H1 (cell line): Measurements from ENCODE around the gene ARHGAP42. TPM values are rescaled to one million over a fixed set of nuclear protein-coding genes. Genes with fewer than 3 reads are reported as not detected.
"Not testable (repeated sequence)": the region's sequence is repeated elsewhere in the genome, so short reads cannot be mapped to it uniquely, and the experiment has no call there.

Source experiments
- CTCF ChIA-PET: fragments of 300-600 bp; sonication (Branson Sonifier 250); formaldehyde crosslinking; loops from one replicate; lab custom pipeline; 2021; ENCODE audit not compliant: partially characterized antibody; lab: Charles Lee
- POLR2A ChIA-PET: fragments of 300-600 bp; sonication (Branson Sonifier 250); formaldehyde crosslinking; loops from one replicate; lab custom pipeline; 2021; ENCODE audit warnings: inconsistent platforms; ENCODE audit not compliant: partially characterized antibody; lab: Charles Lee
- DNase-seq, 2 experiments: peaks; one replicate each; pipeline versions ENCODE4 v3.0.0 to v3.0.0-alpha.2; 2010 to 2022; ENCODE audit warnings: low spot score in 2 of 2, low read depth in 1 of 2, mixed read lengths in 1 of 2
- FAIRE-seq: peaks from 2 replicates; lab custom pipeline; 2011; peaks lifted over from hg19 to GRCh38; lab: Jason Lieb, UNC
- H2AFZ ChIP-seq: 2 replicates; pipeline ENCODE4 v1.8.1; 2012; ENCODE audit warnings: low read length, inconsistent platforms
- H2AK5ac ChIP-seq: 2 replicates; pipeline ENCODE4 v1.6.1; 2013; ENCODE audit warnings: low read depth, low read length
- H2BK120ac ChIP-seq: replicated peaks from 2 replicates; pipeline ENCODE3; 2013; ENCODE audit warnings: low read depth, low read length, inconsistent platforms
- H2BK12ac ChIP-seq: 2 replicates; pipeline ENCODE4 v1.6.1; 2013; ENCODE audit warnings: low read depth, low read length
- H2BK15ac ChIP-seq: 2 replicates; pipeline ENCODE4 v1.6.1; 2013; ENCODE audit warnings: low read length
- H2BK20ac ChIP-seq: 2 replicates; pipeline ENCODE4 v1.6.1; 2013; ENCODE audit warnings: low read length
- H2BK5ac ChIP-seq: 2 replicates; pipeline ENCODE4 v1.6.1; 2013; ENCODE audit warnings: low read depth, low read length
- H3K14ac ChIP-seq: 2 replicates; pipeline ENCODE4 v1.6.1; 2013; ENCODE audit warnings: inconsistent platforms; ENCODE audit not compliant: insufficient read length
- H3K18ac ChIP-seq: 2 replicates; pipeline ENCODE4 v1.6.1; 2013; ENCODE audit warnings: low read length; ENCODE audit errors: extremely low read depth
- H3K23ac ChIP-seq: 2 replicates; pipeline ENCODE4 v1.6.1; 2013; ENCODE audit warnings: inconsistent platforms; ENCODE audit not compliant: insufficient read length
- H3K23me2 ChIP-seq: 2 replicates; pipeline ENCODE4 v1.6.1; 2013; ENCODE audit warnings: low read depth, low read length
- H3K27ac ChIP-seq: 2 replicates; pipeline ENCODE4 v1.6.1; 2011; ENCODE audit warnings: low read depth, low read length, inconsistent platforms
- H3K27me3 ChIP-seq, 4 experiments: replicated peaks in 1 of 4; 1 replicate in 1 of 4; 2 replicates in 3 of 4; pipeline versions ENCODE4 v1.6.1 to v1.8.1; 2011 to 2013; ENCODE audit warnings: low read length in 3 of 4, mild to moderate bottlenecking in 3 of 4, inconsistent platforms in 2 of 4, mixed read lengths in 2 of 4, moderate library complexity in 1 of 4; ENCODE audit not compliant: control insufficient read depth in 3 of 4, insufficient read depth in 3 of 4; ENCODE audit errors: extremely low read depth in 1 of 4
- H3K36me3 ChIP-seq, 4 experiments: 2 replicates each; pipeline versions ENCODE4 v1.6.1 to v1.8.1; 2011 to 2013; ENCODE audit warnings: mild to moderate bottlenecking in 4 of 4, low read length in 3 of 4, moderate library complexity in 2 of 4, control low read depth in 1 of 4, inconsistent platforms in 1 of 4; ENCODE audit not compliant: insufficient read depth in 4 of 4, control insufficient read depth in 2 of 4
- H3K4ac ChIP-seq: replicated peaks from 2 replicates; pipeline ENCODE3; 2013; ENCODE audit warnings: low read length, low read depth, mixed read lengths, inconsistent platforms; ENCODE audit not compliant: insufficient read length
- H3K4me1 ChIP-seq, 4 experiments: replicated peaks in 1 of 4; 1 replicate in 1 of 4; 2 replicates in 3 of 4; pipeline versions ENCODE4 v1.6.1 to v1.8.1; 2011 to 2013; ENCODE audit warnings: low read length in 3 of 4, inconsistent platforms in 2 of 4, mixed read lengths in 1 of 4; ENCODE audit not compliant: insufficient read depth in 4 of 4, control insufficient read depth in 3 of 4
- H3K4me2 ChIP-seq, 2 experiments: 2 replicates each; pipeline versions ENCODE4 v1.6.1 to v1.8.1; 2011 to 2013; ENCODE audit warnings: low read depth in 2 of 2, low read length in 2 of 2, control low read depth in 1 of 2, inconsistent platforms in 1 of 2, mild to moderate bottlenecking in 1 of 2; ENCODE audit not compliant: insufficient read depth in 1 of 2
- H3K4me3 ChIP-seq, 4 experiments: fragments of 200-600, 300-600 bp in 1 of 4; sonication (generic), shearing (Covaris generic), sonication (Bioruptor Twin) in 1 of 4; 2 replicates each; pipeline versions ENCODE4 v1.5.1 to v1.8.1; 2011 to 2016; ENCODE audit warnings: low read length in 4 of 4, low read depth in 3 of 4, control low read depth in 2 of 4, inconsistent platforms in 2 of 4, mild to moderate bottlenecking in 2 of 4, mixed read lengths in 1 of 4, moderate library complexity in 1 of 4; ENCODE audit not compliant: insufficient read depth in 2 of 4; ENCODE audit errors: extremely low read depth in 1 of 4
- H3K56ac ChIP-seq: replicated peaks from 2 replicates; pipeline ENCODE3; 2013; ENCODE audit warnings: low read depth, mild to moderate bottlenecking, mixed read lengths, low read length, inconsistent platforms; ENCODE audit not compliant: insufficient read length
- H3K79me1 ChIP-seq: 2 replicates; pipeline ENCODE4 v1.6.1; 2013; ENCODE audit warnings: low read depth, low read length, control low read depth
- H3K79me2 ChIP-seq, 2 experiments: 2 replicates each; pipeline versions ENCODE4 v1.6.1 to v1.8.1; 2012 to 2013; ENCODE audit warnings: low read length in 2 of 2, mild to moderate bottlenecking in 2 of 2, inconsistent platforms in 1 of 2; ENCODE audit not compliant: insufficient read depth in 2 of 2, control insufficient read depth in 1 of 2
- H3K9ac ChIP-seq, 4 experiments: replicated peaks in 1 of 4; 1 replicate in 1 of 4; 2 replicates in 3 of 4; pipeline versions ENCODE4 v1.6.1 to v1.8.1; 2011 to 2013; ENCODE audit warnings: low read depth in 3 of 4, low read length in 3 of 4, control low read depth in 2 of 4, mild to moderate bottlenecking in 2 of 4, moderate library complexity in 2 of 4, inconsistent platforms in 1 of 4; ENCODE audit errors: extremely low read depth in 1 of 4
- H3K9me3 ChIP-seq, 2 experiments: 2 replicates each; pipeline versions ENCODE4 v1.6.1 to v1.8.1; 2012 to 2013; ENCODE audit warnings: mild to moderate bottlenecking in 2 of 2, moderate library complexity in 2 of 2, control low read depth in 1 of 2, inconsistent platforms in 1 of 2, low read depth in 1 of 2, low read length in 1 of 2, mixed read lengths in 1 of 2; ENCODE audit not compliant: insufficient read depth in 2 of 2
- H4K20me1 ChIP-seq, 2 experiments: replicated peaks in 1 of 2; 2 replicates each; pipeline versions ENCODE3 to v1.8.1; 2011 to 2013; ENCODE audit warnings: inconsistent platforms in 2 of 2, low read length in 2 of 2, mild to moderate bottlenecking in 1 of 2; ENCODE audit not compliant: insufficient read depth in 2 of 2, control insufficient read depth in 1 of 2
- H4K5ac ChIP-seq: 2 replicates; pipeline ENCODE4 v1.6.1; 2013; ENCODE audit warnings: low read length, low read depth, mixed read lengths, inconsistent platforms; ENCODE audit not compliant: insufficient read length
- H4K8ac ChIP-seq: 2 replicates; pipeline ENCODE4 v1.8.0; 2013; ENCODE audit warnings: mild to moderate bottlenecking, moderate library complexity, low read length, inconsistent platforms; ENCODE audit not compliant: insufficient read depth; ENCODE audit errors: extremely low read depth
- H4K91ac ChIP-seq: replicated peaks from 2 replicates; pipeline ENCODE3; 2013; ENCODE audit warnings: low read length, mixed read lengths, inconsistent platforms; ENCODE audit not compliant: insufficient read length
- RAD21 ChIP-seq, 2 experiments: IDR thresholded peaks in 1 of 2; conservative IDR thresholded peaks in 1 of 2; 2 replicates each; pipeline ENCODE4 v1.6.1; 2011; ENCODE audit warnings: low read depth in 2 of 2, low read length in 2 of 2, improper control_type of control experiment in 1 of 2, inconsistent platforms in 1 of 2, mild to moderate bottlenecking in 1 of 2, moderate library complexity in 1 of 2
- WGBS, 2 experiments: shearing (Covaris generic) in 1 of 2; methylation state at CpG; one replicate each; pipeline versions ENCODE4 v1.1.6 to v1.1.7; 2013 to 2015; ENCODE audit warnings: low lambda C conversion rate in 2 of 2, mixed read lengths in 2 of 2, inconsistent platforms in 1 of 2, low coverage in 1 of 2, missing lambda C conversion rate in 1 of 2; ENCODE audit not compliant: insufficient replicate concordance in 2 of 2, insufficient coverage in 1 of 2, insufficient read length in 1 of 2; ENCODE audit errors: extremely low coverage in 1 of 2, missing lambda C conversion rate in 1 of 2; 5-methylcytosine and 5-hydroxymethylcytosine counted together
- polyA plus RNA-seq, 7 experiments: library from polyadenylated mRNA; depleted of rRNA in 3 of 7; stranded (reverse) in 5 of 7; unstranded in 2 of 7; fragments of >200 nt in 5 of 7; fragments of 200-250 nt in 2 of 7; gene quantifications; 1 replicate in 5 of 7; 2 replicates in 1 of 7; 4 replicates in 1 of 7; pipeline versions ENCODE4 v1.2.1 to v1.2.3, GENCODE V29; 2011 to 2013; ENCODE audit warnings: missing spikeins in 2 of 7, mixed read lengths in 2 of 7
- total RNA-seq: library from RNA; stranded (reverse); fragmentation: NEBNext Ultra II Directional; extraction: Animal tissue kit (Norgen Biotek cat#: 25700); gene quantifications from 2 replicates; pipeline ENCODE4 v1.2.1, GENCODE V29; 2021
- TF ChIP-seq, protein P1 (sequence below), 3 experiments: IDR thresholded peaks; 1 replicate in 2 of 3; 2 replicates in 1 of 3; pipeline versions ENCODE4 v1.5.1 to v1.6.1; 2011; ENCODE audit warnings: low read length in 3 of 3, mild to moderate bottlenecking in 3 of 3, inconsistent platforms in 2 of 3, low read depth in 1 of 3, moderate library complexity in 1 of 3; ENCODE audit not compliant: insufficient read depth in 1 of 3; ENCODE audit errors: control extremely low read depth in 1 of 3

Gene ARHGAP42
- total and polyA plus RNA-seq, 2 of the 8 experiments (the other 6 are each of a cell fraction or from before 2014, with no cell fraction given): 22.2 to 33.5 TPM

DNA sequence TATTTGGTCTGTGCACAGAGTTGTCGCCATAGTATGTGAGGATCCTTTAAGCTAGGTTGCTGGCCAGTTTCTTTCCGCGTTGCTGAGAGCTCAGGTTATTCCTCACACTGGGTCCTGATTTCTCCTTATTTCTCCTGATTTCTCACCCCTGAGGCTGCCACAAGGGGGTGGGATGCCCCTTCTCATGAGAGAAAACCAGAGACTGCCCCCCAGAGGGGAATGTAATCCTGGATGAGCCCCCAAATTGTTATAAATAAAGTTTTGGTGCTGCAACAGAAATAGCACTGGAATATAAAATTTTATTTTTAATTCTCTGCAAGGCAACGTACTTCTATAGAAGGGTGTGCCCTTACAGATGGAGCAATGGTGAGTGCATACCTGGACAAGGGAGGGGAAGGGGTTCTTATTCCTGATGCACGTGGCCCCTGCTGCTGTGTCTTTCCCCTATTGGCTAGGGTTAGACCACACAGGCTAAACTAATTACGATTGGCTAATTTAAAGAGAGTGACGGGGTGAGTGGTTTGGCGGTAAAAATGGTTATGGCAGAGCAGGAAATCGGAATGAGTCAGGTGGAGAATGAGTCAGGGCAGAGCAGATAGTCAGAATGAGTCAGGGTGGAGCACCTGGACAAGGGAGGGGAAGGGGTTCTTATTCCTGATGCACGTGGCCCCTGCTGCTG is 62.9 kb downstream of the ARHGAP42 start:
- H3K23ac ChIP-seq, H3K4ac ChIP-seq, H2AK5ac ChIP-seq, H2AFZ ChIP-seq, H3K4me3 ChIP-seq, H4K20me1 ChIP-seq, H4K5ac ChIP-seq, H2BK15ac ChIP-seq, H3K14ac ChIP-seq, DNase-seq, H3K27ac ChIP-seq, H3K56ac ChIP-seq, H3K9ac ChIP-seq, H3K18ac ChIP-seq, H2BK5ac ChIP-seq, H2BK20ac ChIP-seq, H3K79me1 ChIP-seq, FAIRE-seq, H4K91ac ChIP-seq, H3K4me2 ChIP-seq, H2BK12ac ChIP-seq, POLR2A ChIA-PET, H4K8ac ChIP-seq, H2BK120ac ChIP-seq, H3K23me2 ChIP-seq, H3K27me3 ChIP-seq: not testable (repeated sequence)
- CTCF ChIA-PET: interaction anchor here (0.7 to 4.5 kb wide), 6 partner anchors 30 to 99 kb away, joined by 3 to 25 read pairs (median 4); no protein-coding TSS in a partner anchor
- Histone ChIP-seq H3K79me2 (peaks cover 0 to 61% of the 10 kb centered on the region in 2 experiments; a peak in 2 of 4 replicates), H3K36me3 (peaks cover 0 to 16% (median 7%) of the 10 kb centered on the region in 4 experiments; a peak in 4 of 8 replicates), H3K9me3 (peaks cover 13 to 14% of the 10 kb centered on the region in 2 experiments), H3K4me1 (peaks cover 8 to 23% (median 18%) of the 10 kb centered on the region in 4 experiments; a peak in 6 of 7 replicates)
- WGBS, 2 experiments: 97% methylated on average over 10 of the region's 10 CpGs; no CpG with 5 or more reads in 1 of the 2 experiments
- peak; percentile 13 to 31; a peak in 2 of 4 replicates for TF ChIP-seq RAD21 (IDR thresholded peaks at IDR 0.05 in 1 of 2, conservative IDR thresholded peaks at IDR 0.05 in 1 of 2; ENCODE audit: low read depth in 2 of 2, low read length in 2 of 2)
- TF ChIP-seq, protein P1, sequence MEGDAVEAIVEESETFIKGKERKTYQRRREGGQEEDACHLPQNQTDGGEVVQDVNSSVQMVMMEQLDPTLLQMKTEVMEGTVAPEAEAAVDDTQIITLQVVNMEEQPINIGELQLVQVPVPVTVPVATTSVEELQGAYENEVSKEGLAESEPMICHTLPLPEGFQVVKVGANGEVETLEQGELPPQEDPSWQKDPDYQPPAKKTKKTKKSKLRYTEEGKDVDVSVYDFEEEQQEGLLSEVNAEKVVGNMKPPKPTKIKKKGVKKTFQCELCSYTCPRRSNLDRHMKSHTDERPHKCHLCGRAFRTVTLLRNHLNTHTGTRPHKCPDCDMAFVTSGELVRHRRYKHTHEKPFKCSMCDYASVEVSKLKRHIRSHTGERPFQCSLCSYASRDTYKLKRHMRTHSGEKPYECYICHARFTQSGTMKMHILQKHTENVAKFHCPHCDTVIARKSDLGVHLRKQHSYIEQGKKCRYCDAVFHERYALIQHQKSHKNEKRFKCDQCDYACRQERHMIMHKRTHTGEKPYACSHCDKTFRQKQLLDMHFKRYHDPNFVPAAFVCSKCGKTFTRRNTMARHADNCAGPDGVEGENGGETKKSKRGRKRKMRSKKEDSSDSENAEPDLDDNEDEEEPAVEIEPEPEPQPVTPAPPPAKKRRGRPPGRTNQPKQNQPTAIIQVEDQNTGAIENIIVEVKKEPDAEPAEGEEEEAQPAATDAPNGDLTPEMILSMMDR (IDR thresholded peaks at IDR 0.05; ENCODE audit: control extremely low read depth in 1 of 3, insufficient read depth in 1 of 3, low read depth in 1 of 3, low read length in 3 of 3): peak in 1 of 3 experiments; percentile 29; a peak in 1 of 4 replicates
